Natural killer cell (primary cell): Measurements from ENCODE around the gene AP3B1. TPM values are rescaled to one million over a fixed set of nuclear protein-coding genes. Genes with fewer than 3 reads are reported as not detected.

ENCODE experiments used
- ATAC-seq, 3 donors: fragments of 150-1000 bp in 2 of 3; fragments of 200-7000 bp in 1 of 3; cut with Tn5 transposase; 1 replicate in 1 of 3; 2 replicates in 2 of 3; pipeline ENCODE4 v1.10.0; 2021; ENCODE audit warnings: mild to moderate bottlenecking in 2 of 3, moderate library complexity in 2 of 3
- DNase-seq, 2 donors: peaks; one replicate each; pipeline versions ENCODE4 v3.0.0 to v3.0.0-alpha.2; 2013 to 2021; ENCODE audit warnings: mixed read lengths in 1 of 2
- H3K27ac ChIP-seq: one replicate; pipeline ENCODE4 v1.5.1; 2013; ENCODE audit warnings: mild to moderate bottlenecking, low read length
- H3K27me3 ChIP-seq: one replicate; pipeline ENCODE4 v1.6.1; 2013; ENCODE audit warnings: low read length; ENCODE audit not compliant: control insufficient read depth, insufficient read depth
- H3K36me3 ChIP-seq: one replicate; pipeline ENCODE4 v1.6.1; 2013; ENCODE audit warnings: low read length; ENCODE audit not compliant: control insufficient read depth, insufficient read depth
- H3K4me1 ChIP-seq: one replicate; pipeline ENCODE4 v1.6.1; 2013; ENCODE audit warnings: low read length; ENCODE audit not compliant: control insufficient read depth, insufficient read depth
- H3K4me3 ChIP-seq: one replicate; pipeline ENCODE4 v1.5.1; 2013; ENCODE audit warnings: low read length
- H3K9me3 ChIP-seq: one replicate; pipeline ENCODE4 v1.6.1; 2013; ENCODE audit warnings: low read length; ENCODE audit not compliant: control insufficient read depth, insufficient read depth
- H3K27ac Mint-ChIP-seq, 2 donors: one replicate each; pipeline ENCODE4 v1.8.0; 2022; ENCODE audit warnings: mild to moderate bottlenecking in 2 of 2, mixed read lengths in 2 of 2, moderate library complexity in 1 of 2
- H3K27me3 Mint-ChIP-seq, 2 donors: one replicate each; pipeline ENCODE4 v1.8.0; 2022; ENCODE audit warnings: low read depth in 2 of 2, mixed read lengths in 2 of 2
- H3K36me3 Mint-ChIP-seq: one replicate; pipeline ENCODE4 v1.8.0; 2022; ENCODE audit warnings: mixed read lengths
- H3K4me1 Mint-ChIP-seq, 2 donors: one replicate each; pipeline ENCODE4 v1.8.0; 2022; ENCODE audit warnings: mixed read lengths in 2 of 2
- H3K4me3 Mint-ChIP-seq: one replicate; pipeline ENCODE4 v1.8.0; 2022; ENCODE audit warnings: mild to moderate bottlenecking, moderate library complexity, mixed read lengths
- H3K9me3 Mint-ChIP-seq, 2 donors: one replicate each; pipeline ENCODE4 v1.8.0; 2022; ENCODE audit warnings: mixed read lengths in 2 of 2
- CTCF ChIP-seq: fragments of 200-600 bp; IDR thresholded peaks from one replicate; pipeline ENCODE4 v1.8.0; 2022; ENCODE audit warnings: antibody characterized with exemption
- WGBS: methylation state at CpG from one replicate; pipeline ENCODE4 v1.1.7; 2013; ENCODE audit warnings: missing lambda C conversion rate; ENCODE audit not compliant: insufficient coverage; 5-methylcytosine and 5-hydroxymethylcytosine counted together
- intact Hi-C: fragments of 100-400 bp; cut with micrococcal nuclease; formaldehyde crosslinking; loops from one replicate; pipeline ENCODE4 v1.14.2; 2022
- total RNA-seq, 4 donors: library from RNA; stranded (reverse); fragments of 120-200 nt in 1 of 4; gene quantifications; one replicate each; pipeline versions ENCODE4 v1.2.3 to v1.2.4, GENCODE V29; 2013 to 2022

Gene AP3B1
- total RNA-seq, 3 donors from 2014 or later (not counting 1 experiment from before 2014, with no cell fraction given): 48.5 to 58.2 (median 56.2) TPM

GRCh38 chr5:78252715-78253114, 41.8 kb downstream of the AP3B1 start:
- H3K27me3 Mint-ChIP-seq: no peaks in the 10 kb centered on the region
- intact Hi-C loops: no loop called here

GRCh38 chr5:78251663-78252284, 42.7 kb downstream of the AP3B1 start:
- peaks cover 57 to 58% of the 10 kb centered on the region in 2 donors for H3K4me1 Mint-ChIP-seq
- no peaks in the 10 kb centered on the region for H3K27me3 Mint-ChIP-seq
- no peak overlapping the region for H3K27ac Mint-ChIP-seq
- no peaks in the 10 kb centered on the region for H3K4me1 ChIP-seq
- peaks cover 3% of the 10 kb centered on the region for H3K36me3 ChIP-seq
- H3K9me3 Mint-ChIP-seq: peaks cover 2 to 5% of the 10 kb centered on the region in 2 donors
- H3K9me3 ChIP-seq: no peaks in the 10 kb centered on the region
- 95% methylated on average over 7 of the region's 7 CpGs for WGBS
- H3K36me3 Mint-ChIP-seq: peaks cover 22% of the 10 kb centered on the region
- H3K27me3 ChIP-seq: no peaks in the 10 kb centered on the region
- H3K27ac ChIP-seq: no peak overlapping the region
- H3K4me3 Mint-ChIP-seq: no peak overlapping the region
- no peak overlapping the region for H3K4me3 ChIP-seq
- no peak for DNase-seq
- no peak for TF ChIP-seq CTCF
- intact Hi-C loops: no loop called here
- ATAC-seq: peak in 1 of 3 donors; percentile 5

More at GRCh38 chr5:78252715-78253114, 41.8 kb downstream of the AP3B1 start:
- no peak overlapping the region for H3K4me3 Mint-ChIP-seq
- Histone ChIP-seq H3K9me3 (no peaks in the 10 kb centered on the region), H3K36me3 (peaks cover 3% of the 10 kb centered on the region), H3K4me3 (no peak overlapping the region), H3K4me1 (no peaks in the 10 kb centered on the region), H3K27me3 (no peaks in the 10 kb centered on the region), H3K27ac (no peak overlapping the region)
- peaks cover 22% of the 10 kb centered on the region for H3K36me3 Mint-ChIP-seq
- 95% methylated on average over 5 of the region's 5 CpGs for WGBS
- no peak for TF ChIP-seq CTCF
- peaks cover 2 to 5% of the 10 kb centered on the region in 2 donors for H3K9me3 Mint-ChIP-seq
- DNase-seq (no peak), ATAC-seq (no peak)
- peaks cover 62 to 63% of the 10 kb centered on the region in 2 donors for H3K4me1 Mint-ChIP-seq
- H3K27ac Mint-ChIP-seq: no peak overlapping the region

- no peaks in the 10 kb centered on the region for H3K9me3 ChIP-seq
- H3K4me1 ChIP-seq: no peaks in the 10 kb centered on the region
- TF ChIP-seq CTCF: no peak
- no peaks in the 10 kb centered on the region for H3K36me3 ChIP-seq
- Mint-ChIP-seq H3K4me1 (peaks cover 48 to 51% of the 10 kb centered on the region in 2 donors), H3K27ac (peak overlapping the region in 1 of 2 donors; percentile 57), H3K27me3 (no peaks in the 10 kb centered on the region), H3K36me3 (peaks cover 5% of the 10 kb centered on the region), H3K4me3 (no peak overlapping the region), H3K9me3 (no peaks in the 10 kb centered on the region)
- H3K27ac ChIP-seq: no peak overlapping the region
- H3K4me3 ChIP-seq: no peak overlapping the region
- H3K27me3 ChIP-seq: no peaks in the 10 kb centered on the region
- intact Hi-C loops: no loop called here
- DNase-seq: no peak
- no peak for ATAC-seq
- WGBS: 95% methylated on average over 8 of the region's 8 CpGs
These were observed 49.4 kb downstream of the AP3B1 start for GRCh38 chr5:78245136-78245535.

GRCh38 chr5:78243639-78244038, 50.9 kb downstream of the AP3B1 start:
- Mint-ChIP-seq H3K4me1 (peaks cover 44 to 46% of the 10 kb centered on the region in 2 donors), H3K36me3 (peaks cover 2% of the 10 kb centered on the region)

More at GRCh38 chr5:78243639-78244038, 50.9 kb downstream of the AP3B1 start:
- Mint-ChIP-seq H3K9me3 (no peaks in the 10 kb centered on the region), H3K27me3 (no peaks in the 10 kb centered on the region), H3K27ac (no peak overlapping the region), H3K4me3 (no peak overlapping the region)
- Histone ChIP-seq H3K4me1 (no peaks in the 10 kb centered on the region), H3K4me3 (no peak overlapping the region), H3K36me3 (no peaks in the 10 kb centered on the region), H3K27me3 (no peaks in the 10 kb centered on the region), H3K27ac (no peak overlapping the region), H3K9me3 (no peaks in the 10 kb centered on the region)
- ATAC-seq: no peak
- DNase-seq: no peak
- TF ChIP-seq CTCF: no peak
- intact Hi-C loops: no loop called here
